Upper lobe of left lung (tissue), 4 donors: ENCODE measurements around the gene CYP2W1.
"Not testable (repeated sequence)": the region's sequence is repeated elsewhere in the genome, so short reads cannot be mapped to it uniquely, and the experiment has no call there.

ENCODE experiments used
- CTCF ChIP-seq, 6 experiments: fragments of 450-650 bp in 4 of 6; fragments of 200-600 bp in 2 of 6; sonication (generic) in 2 of 6; IDR thresholded peaks; one replicate each; pipeline ENCODE4 v1.5.1; 2016 to 2019; ENCODE audit warnings: antibody characterized with exemption in 6 of 6
- EP300 ChIP-seq, 4 donors: sonication (generic); formaldehyde crosslinking; IDR thresholded peaks; one replicate each; pipeline ENCODE4 v1.5.1; 2017; ENCODE audit warnings: antibody characterized with exemption in 4 of 4, control low read depth in 2 of 4
- POLR2A ChIP-seq, 4 donors: fragments of 450-650 bp; IDR thresholded peaks; one replicate each; pipeline ENCODE4 v1.5.1; 2016 to 2017; ENCODE audit warnings: antibody characterized with exemption in 4 of 4, mild to moderate bottlenecking in 2 of 4

GRCh38 chr7:1036164-1036928, 53.4 kb downstream of the CYP2W1 start:
- TF ChIP-seq CTCF, POLR2A, EP300 (IDR thresholded peaks at IDR 0.05): not testable (repeated sequence)
